Measurements from ENCODE around the gene ARHGAP8.

GRCh38 chr22:44711241-44711560, 41.2 kb upstream of the ARHGAP8 start:
- no peak for TF ChIP-seq ATF3 (CRISPR knock-in tag; IDR thresholded peaks at IDR 0.05)
- no peak for TF ChIP-seq CTCF (CRISPR knock-in tag; IDR thresholded peaks at IDR 0.05)
- no peak for TF ChIP-seq GATAD2A (CRISPR knock-in tag; IDR thresholded peaks at IDR 0.05)
- TF ChIP-seq ZNF562 (CRISPR knock-in tag; IDR thresholded peaks at IDR 0.05; ENCODE audit: borderline replicate concordance), result no peak
- no peak for TF ChIP-seq ZNF784 (CRISPR knock-in tag; IDR thresholded peaks at IDR 0.05; ENCODE audit: borderline replicate concordance)
- no peak for TF ChIP-seq TBL1XR1 (IDR thresholded peaks at IDR 0.05; ENCODE audit: borderline replicate concordance, low read length, partially characterized antibody)
